Chondrocyte (in vitro differentiated cells): ENCODE data around the gene TUBB3. TPM values are rescaled to one million over a fixed set of nuclear protein-coding genes. Genes with fewer than 3 reads are reported as not detected.

Experiments used
- DNase-seq: peaks from one replicate; pipeline ENCODE4 v3.0.0; 2021; ENCODE audit warnings: mixed read lengths, low spot score
- H3K27ac Mint-ChIP-seq: one replicate; pipeline ENCODE4 v1.8.0; 2021; ENCODE audit warnings: mild to moderate bottlenecking, moderate library complexity, mixed read lengths; ENCODE audit not compliant: unreplicated experiment
- H3K27me3 Mint-ChIP-seq: 2 replicates; pipeline ENCODE4 v1.8.0; 2021; ENCODE audit warnings: low read depth, mixed read lengths
- H3K36me3 Mint-ChIP-seq: 2 replicates; pipeline ENCODE4 v1.8.0; 2021; ENCODE audit warnings: low read depth, mixed read lengths
- H3K4me1 Mint-ChIP-seq: 2 replicates; pipeline ENCODE4 v1.8.0; 2021; ENCODE audit warnings: low read depth, mild to moderate bottlenecking, mixed read lengths
- H3K4me3 Mint-ChIP-seq: one replicate; pipeline ENCODE4 v1.8.0; 2021; ENCODE audit warnings: mild to moderate bottlenecking, moderate library complexity, mixed read lengths; ENCODE audit not compliant: unreplicated experiment
- H3K9me3 Mint-ChIP-seq: 2 replicates; pipeline ENCODE4 v1.8.0; 2021; ENCODE audit warnings: low read depth, mixed read lengths
- total RNA-seq: library from RNA; stranded (reverse); gene quantifications from 3 replicates; pipeline ENCODE4 v1.2.1, GENCODE V29; 2021
- TF ChIP-seq, protein P1 (sequence below): fragments of 200-600 bp; sonication (generic); IDR thresholded peaks from 2 replicates; pipeline ENCODE4 v1.5.0; 2021; ENCODE audit warnings: antibody characterized with exemption, mild to moderate bottlenecking, moderate library complexity

TUBB3 gene
- total RNA-seq, 1 donor from 2014 or later = 104 TPM

DNA sequence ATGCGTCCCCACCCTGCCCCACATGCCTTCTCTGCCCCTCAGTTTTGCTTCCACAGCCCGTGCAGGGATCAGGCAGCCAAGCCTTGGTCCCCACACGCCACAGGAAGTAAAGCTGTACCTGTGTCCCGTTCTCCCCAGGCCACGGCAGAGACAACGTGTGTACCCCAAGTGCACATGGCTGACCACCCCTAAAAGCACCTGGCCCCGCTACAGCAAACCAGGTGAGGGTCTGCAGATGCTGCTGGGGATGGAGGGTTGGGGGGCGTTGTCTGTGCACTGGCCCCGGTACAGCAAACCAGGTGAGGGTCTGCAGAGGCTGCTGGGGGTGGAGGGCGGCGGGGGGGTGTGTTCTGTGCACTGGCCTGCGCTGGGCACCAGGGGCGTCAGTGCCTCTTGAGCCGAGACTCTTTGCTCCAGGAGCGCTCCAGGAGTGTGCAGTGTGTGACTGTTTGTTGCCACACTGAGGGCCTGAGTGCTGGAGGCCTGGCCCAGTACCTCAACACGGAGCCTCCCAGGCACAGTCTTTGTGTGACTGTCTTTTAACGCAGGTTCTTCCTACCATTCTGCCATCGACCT, 31.0 kb upstream of the TUBB3 start:
- H3K36me3 Mint-ChIP-seq = peaks cover 26% of the 10 kb centered on the region
- H3K27me3 Mint-ChIP-seq = no peaks in the 10 kb centered on the region
- no peaks in the 10 kb centered on the region for H3K4me1 Mint-ChIP-seq
- TF ChIP-seq, protein P1, sequence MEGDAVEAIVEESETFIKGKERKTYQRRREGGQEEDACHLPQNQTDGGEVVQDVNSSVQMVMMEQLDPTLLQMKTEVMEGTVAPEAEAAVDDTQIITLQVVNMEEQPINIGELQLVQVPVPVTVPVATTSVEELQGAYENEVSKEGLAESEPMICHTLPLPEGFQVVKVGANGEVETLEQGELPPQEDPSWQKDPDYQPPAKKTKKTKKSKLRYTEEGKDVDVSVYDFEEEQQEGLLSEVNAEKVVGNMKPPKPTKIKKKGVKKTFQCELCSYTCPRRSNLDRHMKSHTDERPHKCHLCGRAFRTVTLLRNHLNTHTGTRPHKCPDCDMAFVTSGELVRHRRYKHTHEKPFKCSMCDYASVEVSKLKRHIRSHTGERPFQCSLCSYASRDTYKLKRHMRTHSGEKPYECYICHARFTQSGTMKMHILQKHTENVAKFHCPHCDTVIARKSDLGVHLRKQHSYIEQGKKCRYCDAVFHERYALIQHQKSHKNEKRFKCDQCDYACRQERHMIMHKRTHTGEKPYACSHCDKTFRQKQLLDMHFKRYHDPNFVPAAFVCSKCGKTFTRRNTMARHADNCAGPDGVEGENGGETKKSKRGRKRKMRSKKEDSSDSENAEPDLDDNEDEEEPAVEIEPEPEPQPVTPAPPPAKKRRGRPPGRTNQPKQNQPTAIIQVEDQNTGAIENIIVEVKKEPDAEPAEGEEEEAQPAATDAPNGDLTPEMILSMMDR = no peak
- no peak overlapping the region for H3K4me3 Mint-ChIP-seq
- DNase-seq = no peak
- H3K9me3 Mint-ChIP-seq = no peaks in the 10 kb centered on the region
- no peak overlapping the region for H3K27ac Mint-ChIP-seq

DNA sequence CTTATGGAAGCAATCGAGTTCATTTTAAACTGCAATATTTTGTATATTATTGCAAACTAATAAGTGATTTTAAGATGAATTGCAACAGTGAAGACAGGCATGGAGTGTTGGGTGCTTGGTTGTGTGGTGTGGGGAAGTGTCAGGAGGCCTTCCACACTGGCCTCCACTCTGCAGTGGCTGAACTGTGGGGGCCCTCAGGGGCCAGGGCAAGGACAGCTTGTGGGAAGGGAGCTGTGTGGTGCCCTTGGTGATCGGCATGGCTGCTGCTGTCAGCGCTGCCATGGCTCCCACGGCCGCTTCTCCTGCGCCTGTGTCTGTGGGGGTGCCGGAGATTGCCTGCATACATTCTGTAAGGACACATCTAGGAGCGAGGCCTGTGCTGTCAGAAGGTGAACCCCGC, 30.5 kb upstream of the TUBB3 start:
- H3K4me3 Mint-ChIP-seq = no peak overlapping the region
- no peak overlapping the region for H3K27ac Mint-ChIP-seq
- H3K9me3 Mint-ChIP-seq = no peaks in the 10 kb centered on the region
- H3K36me3 Mint-ChIP-seq = peaks cover 21% of the 10 kb centered on the region
- TF ChIP-seq, protein P1 = no peak
- H3K4me1 Mint-ChIP-seq = no peaks in the 10 kb centered on the region
- no peak for DNase-seq
- no peaks in the 10 kb centered on the region for H3K27me3 Mint-ChIP-seq

DNA sequence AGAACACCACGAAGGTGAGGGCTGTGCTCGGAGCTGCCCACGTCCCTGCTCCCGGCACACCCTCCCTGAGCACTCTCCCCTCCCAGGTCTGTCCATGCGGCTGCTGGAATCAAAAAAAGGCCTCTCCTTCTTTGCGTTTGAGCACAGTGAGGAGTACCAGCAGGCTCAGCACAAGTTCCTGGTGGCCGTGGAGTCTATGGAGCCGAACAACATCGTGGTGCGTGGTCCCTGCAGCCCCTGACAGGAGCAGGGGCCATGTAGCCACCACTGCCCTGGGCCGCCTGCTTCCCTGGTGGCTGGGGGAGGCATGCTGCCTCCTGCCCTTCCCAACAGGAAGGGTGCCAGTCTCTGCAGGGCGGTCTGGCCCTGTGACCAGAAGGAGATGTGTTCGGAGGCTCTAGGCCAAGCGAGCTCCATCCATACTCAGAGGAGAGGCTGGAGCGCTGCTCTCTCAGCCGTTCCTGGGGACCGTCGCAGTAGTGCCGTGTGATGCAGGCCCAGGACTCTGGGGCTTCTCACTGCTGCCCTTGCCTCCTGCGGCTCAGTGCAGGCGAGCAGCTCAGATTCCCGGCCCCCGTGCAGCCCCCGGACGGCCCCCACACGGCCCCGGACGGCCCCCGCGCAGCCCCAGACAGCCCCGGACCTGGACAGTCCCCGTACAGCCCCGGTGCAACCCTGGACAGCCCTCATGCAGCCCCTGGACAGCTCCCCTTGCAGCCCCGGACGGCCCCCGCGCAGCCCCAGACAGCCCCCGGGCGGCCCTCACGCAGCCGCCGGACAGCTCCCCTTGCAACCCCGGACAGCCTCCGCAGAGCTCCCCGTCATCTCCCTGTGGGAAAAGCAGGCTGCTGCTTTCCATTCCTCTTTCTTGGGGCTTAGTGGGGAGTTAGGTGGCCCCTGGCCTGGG, 29.2 kb upstream of the TUBB3 start:
- H3K4me1 Mint-ChIP-seq = no peaks in the 10 kb centered on the region
- no peaks in the 10 kb centered on the region for H3K9me3 Mint-ChIP-seq
- no peak overlapping the region for H3K27ac Mint-ChIP-seq
- no peak for DNase-seq
- no peaks in the 10 kb centered on the region for H3K27me3 Mint-ChIP-seq
- H3K4me3 Mint-ChIP-seq = no peak overlapping the region
- H3K36me3 Mint-ChIP-seq = peaks cover 22% of the 10 kb centered on the region
- TF ChIP-seq, protein P1 = no peak

DNA sequence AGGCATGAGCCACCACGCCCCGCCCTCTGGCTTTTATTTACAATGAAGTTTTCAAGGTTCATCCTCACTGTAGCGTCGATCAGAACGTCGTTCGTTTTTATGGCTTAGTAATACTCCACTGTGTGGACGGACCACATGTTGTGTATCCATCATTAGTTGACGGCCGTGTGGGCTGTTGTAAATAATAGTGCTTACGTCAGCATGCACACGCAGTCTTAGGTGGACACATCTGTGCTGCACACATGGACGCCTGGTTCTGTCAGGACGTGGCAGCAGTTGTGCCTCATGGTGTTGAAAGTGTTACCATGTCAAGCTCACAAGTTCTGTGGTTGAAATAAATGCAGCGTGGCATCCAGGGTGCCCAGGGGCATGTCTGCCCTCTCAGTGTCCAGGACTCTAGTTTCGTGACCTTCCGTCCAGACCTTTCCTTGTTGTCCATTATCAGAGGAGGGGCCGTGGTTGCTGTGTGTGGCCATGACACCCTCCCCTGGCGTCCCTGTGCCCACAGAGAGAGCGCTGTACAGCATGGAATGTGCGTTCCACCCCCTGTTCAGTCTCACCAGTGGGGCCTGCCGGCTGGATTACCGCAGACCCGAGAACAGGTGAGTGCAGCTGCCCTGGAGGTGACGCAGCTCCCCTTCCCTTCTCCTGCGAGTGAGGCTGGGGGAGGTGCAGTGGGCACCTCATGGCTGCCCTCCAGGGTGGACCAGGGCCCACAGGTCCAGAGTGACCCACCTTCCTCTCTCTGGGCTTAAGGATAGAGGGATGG, 27.5 kb upstream of the TUBB3 start:
- H3K4me1 Mint-ChIP-seq = no peaks in the 10 kb centered on the region
- H3K27me3 Mint-ChIP-seq = no peaks in the 10 kb centered on the region
- H3K27ac Mint-ChIP-seq = no peak overlapping the region
- H3K36me3 Mint-ChIP-seq = peaks cover 32% of the 10 kb centered on the region
- H3K4me3 Mint-ChIP-seq = no peak overlapping the region
- H3K9me3 Mint-ChIP-seq = no peaks in the 10 kb centered on the region
- no peak for DNase-seq
- TF ChIP-seq, protein P1 = no peak

DNA sequence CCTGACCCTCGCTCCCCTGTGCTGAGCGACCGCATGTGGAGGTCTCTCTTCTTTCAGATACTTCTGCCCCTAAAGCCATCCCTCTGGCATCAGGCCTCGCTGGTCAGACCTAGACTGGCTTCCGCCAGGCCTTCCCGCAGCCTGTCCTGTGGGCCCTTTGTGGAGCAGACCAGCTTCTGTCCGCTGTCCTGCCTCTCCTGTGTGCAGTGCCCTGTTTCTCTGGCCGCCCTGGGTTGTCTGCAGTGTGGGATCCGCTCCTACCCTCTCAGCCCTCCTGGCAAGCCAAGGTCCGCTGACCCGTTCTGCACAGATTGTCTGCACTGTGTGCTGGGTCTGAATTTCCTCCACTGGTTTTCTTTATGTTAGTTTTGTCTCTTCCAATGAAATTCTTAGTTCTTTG, 25.9 kb upstream of the TUBB3 start:
- H3K9me3 Mint-ChIP-seq = no peaks in the 10 kb centered on the region
- H3K27me3 Mint-ChIP-seq = no peaks in the 10 kb centered on the region
- no peaks in the 10 kb centered on the region for H3K4me1 Mint-ChIP-seq
- TF ChIP-seq, protein P1 = no peak
- no peak overlapping the region for H3K4me3 Mint-ChIP-seq
- peaks cover 31% of the 10 kb centered on the region for H3K36me3 Mint-ChIP-seq
- no peak for DNase-seq
- no peak overlapping the region for H3K27ac Mint-ChIP-seq
